ENCODE data around the gene PROSER3.

Gene PROSER3

DNA sequence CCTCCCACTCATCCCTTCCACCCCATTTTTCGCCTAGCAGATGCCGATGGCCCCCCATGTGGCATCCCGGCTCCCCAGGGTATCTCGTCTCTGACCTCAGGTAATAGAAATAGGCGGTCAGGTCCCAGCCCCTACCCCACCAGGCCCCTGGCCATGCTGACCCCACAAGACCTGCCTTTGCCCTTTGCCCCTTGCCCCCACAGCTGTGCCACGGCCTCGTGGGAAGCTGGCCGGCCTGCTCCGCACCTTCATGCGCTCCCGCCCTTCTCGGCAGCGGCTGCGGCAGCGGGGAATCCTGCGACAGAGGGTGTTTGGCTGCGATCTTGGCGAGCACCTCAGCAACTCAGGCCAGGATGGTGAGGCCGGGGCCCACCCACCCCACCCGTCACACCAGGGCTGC is 22.7 kb downstream of the PROSER3 start:
- no peak for DNase-seq (ENCODE audit: low read depth)
- H3K4me3 ChIP-seq (ENCODE audit: low read depth, low read length) = no peak overlapping the region
- TF ChIP-seq, protein P1, sequence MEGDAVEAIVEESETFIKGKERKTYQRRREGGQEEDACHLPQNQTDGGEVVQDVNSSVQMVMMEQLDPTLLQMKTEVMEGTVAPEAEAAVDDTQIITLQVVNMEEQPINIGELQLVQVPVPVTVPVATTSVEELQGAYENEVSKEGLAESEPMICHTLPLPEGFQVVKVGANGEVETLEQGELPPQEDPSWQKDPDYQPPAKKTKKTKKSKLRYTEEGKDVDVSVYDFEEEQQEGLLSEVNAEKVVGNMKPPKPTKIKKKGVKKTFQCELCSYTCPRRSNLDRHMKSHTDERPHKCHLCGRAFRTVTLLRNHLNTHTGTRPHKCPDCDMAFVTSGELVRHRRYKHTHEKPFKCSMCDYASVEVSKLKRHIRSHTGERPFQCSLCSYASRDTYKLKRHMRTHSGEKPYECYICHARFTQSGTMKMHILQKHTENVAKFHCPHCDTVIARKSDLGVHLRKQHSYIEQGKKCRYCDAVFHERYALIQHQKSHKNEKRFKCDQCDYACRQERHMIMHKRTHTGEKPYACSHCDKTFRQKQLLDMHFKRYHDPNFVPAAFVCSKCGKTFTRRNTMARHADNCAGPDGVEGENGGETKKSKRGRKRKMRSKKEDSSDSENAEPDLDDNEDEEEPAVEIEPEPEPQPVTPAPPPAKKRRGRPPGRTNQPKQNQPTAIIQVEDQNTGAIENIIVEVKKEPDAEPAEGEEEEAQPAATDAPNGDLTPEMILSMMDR (IDR thresholded peaks at IDR 0.05; ENCODE audit: control insufficient read depth, extremely low read depth, insufficient read depth) = no peak

DNA sequence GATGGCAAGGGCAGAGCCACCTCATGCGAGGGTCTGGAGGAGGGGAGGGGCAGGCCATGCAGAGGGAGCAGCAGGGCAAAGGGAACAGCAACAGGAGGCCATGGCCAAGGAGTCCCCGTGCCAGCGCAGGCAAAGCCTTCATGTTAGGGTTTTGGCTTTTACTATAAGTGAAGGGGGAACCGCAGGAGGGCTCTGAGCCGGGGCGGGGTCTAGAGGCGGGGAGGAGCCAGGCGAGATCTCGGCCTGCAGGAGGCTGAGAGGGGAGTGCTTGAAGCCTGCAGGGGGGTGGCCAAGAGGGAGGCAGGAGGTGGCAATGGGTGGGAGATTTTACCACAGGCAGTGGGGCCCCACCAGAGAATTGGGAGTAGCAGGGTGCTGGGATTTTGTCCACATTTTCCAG is 23.7 kb downstream of the PROSER3 start:
- no peak for DNase-seq (ENCODE audit: low read depth)
- H3K4me3 ChIP-seq (ENCODE audit: low read depth, low read length) = no peak overlapping the region
- TF ChIP-seq, protein P1 (IDR thresholded peaks at IDR 0.05; ENCODE audit: control insufficient read depth, extremely low read depth, insufficient read depth) = no peak

GRCh38 chr19:35782589-35782988 is 24.6 kb downstream of the PROSER3 start:
- no peak overlapping the region for H3K4me3 ChIP-seq (ENCODE audit: low read depth, low read length)
- DNase-seq (ENCODE audit: low read depth) = no peak
- TF ChIP-seq, protein P1 (IDR thresholded peaks at IDR 0.05; ENCODE audit: control insufficient read depth, extremely low read depth, insufficient read depth) = no peak

DNA sequence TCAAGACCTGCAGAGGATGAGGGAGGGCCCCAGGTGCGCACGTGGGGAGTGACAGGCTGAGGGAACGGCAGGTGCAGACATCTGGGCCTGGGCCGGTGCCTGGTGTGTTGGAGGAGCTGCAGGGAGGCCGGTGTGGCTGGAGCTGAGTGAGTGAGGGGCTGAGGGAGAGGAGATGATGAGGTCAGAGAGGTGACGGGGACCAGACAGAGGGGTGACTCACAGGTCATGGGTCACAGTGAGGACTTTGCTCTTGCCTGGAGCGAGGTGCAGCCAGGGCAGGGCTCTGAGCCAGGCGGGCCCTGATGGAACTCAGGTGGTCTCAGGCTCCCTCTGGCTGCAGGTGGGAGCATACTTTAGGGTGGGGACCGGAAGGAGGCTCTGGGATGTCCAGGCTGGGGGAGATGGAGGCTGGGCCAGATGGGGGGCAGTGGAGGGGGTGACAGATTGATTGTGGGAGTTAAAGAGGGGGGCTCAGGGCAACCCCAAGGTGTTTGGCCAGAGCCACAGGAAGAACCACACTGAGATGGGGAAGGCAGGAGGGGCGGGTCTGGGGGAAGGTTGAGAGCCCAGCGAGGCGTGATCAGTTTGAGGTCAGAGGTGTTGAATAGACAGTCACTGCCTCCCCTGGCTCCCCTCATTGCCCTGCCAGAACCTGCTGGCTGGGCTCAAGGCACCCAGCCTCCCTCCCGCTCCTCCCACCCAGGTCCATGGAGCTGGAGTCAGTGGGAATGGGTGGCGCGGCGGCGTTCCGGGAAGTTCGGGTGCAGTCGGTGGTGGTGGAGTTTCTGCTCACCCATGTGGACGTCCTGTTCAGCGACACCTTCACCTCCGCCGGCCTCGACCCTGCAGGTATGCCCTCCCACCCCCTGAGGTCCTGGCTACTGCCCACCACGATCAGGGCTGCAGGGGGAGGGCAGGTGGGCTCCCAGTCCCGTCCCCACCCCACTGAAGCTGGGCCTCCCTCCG is 25.8 kb downstream of the PROSER3 start:
- TF ChIP-seq, protein P1 (IDR thresholded peaks at IDR 0.05; ENCODE audit: control insufficient read depth, extremely low read depth, insufficient read depth) = no peak
- H3K4me3 ChIP-seq (ENCODE audit: low read depth, low read length) = no peak overlapping the region
- DNase-seq (ENCODE audit: low read depth) = no peak

DNA sequence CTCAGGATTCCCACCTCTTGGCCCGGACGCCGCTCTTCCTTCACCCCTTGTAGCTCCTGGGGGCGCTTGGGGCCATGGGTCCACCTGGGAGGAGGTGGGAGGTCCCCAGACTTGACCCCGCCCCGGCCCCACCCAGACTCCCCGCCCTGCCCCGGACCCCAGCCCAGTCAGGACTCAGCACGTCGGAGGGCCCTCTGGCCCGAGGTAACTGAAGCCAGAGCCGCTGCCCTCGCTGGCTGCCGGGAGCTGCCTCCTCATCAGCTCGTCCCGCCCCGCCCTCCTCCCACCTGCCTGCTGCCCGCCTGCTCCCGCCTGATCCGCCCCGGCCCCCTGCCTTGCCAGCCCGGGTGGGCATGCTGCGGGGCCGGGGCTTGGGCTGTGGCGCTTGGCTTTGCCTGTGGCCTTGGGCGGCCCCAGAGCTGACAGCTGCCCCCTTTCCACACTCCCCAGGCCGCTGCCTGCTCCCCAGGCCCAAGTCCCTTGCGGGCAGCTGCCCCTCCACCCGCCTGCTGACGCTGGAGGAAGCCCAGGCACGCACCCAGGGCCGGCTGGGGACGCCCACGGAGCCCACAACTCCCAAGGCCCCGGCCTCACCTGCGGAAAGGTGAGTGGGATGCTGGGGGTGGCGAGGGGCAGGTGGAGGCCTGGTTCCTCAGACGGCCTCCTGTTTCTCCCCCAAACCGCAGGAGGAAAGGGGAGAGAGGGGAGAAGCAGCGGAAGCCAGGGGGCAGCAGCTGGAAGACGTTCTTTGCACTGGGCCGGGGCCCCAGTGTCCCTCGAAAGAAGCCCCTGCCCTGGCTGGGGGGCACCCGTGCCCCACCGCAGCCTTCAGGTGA is 26.7 kb downstream of the PROSER3 start:
- no peak for DNase-seq (ENCODE audit: low read depth)
- TF ChIP-seq, protein P1 (IDR thresholded peaks at IDR 0.05; ENCODE audit: control insufficient read depth, extremely low read depth, insufficient read depth) = no peak
- no peak overlapping the region for H3K4me3 ChIP-seq (ENCODE audit: low read depth, low read length)

DNA sequence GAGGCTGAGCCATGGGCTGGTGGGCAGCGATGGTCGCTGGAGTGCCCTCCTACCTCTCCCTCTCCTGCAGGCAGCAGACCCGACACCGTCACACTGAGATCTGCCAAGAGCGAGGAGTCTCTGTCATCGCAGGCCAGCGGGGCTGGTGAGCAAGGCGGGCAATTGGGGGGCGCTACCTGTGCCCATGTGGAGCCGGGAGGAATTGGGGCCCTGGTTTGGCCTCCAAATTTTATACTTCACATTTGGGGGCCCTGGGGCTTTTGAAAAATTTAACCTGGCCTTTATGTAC is 27.3 kb downstream of the PROSER3 start:
- TF ChIP-seq, protein P1 (IDR thresholded peaks at IDR 0.05; ENCODE audit: control insufficient read depth, extremely low read depth, insufficient read depth) = no peak
- H3K4me3 ChIP-seq (ENCODE audit: low read depth, low read length) = no peak overlapping the region
- DNase-seq (ENCODE audit: low read depth) = no peak

Data from LNCaP clone FGC (cell line).